Spleen (tissue), 7 donors: ENCODE results near the gene CCDC88C.

Experiments
- POLR2A ChIP-seq, 3 donors: fragments of 450-650 bp; IDR thresholded peaks; one replicate each; pipeline ENCODE4 v1.5.1; 2017; ENCODE audit warnings: antibody characterized with exemption in 3 of 3, mild to moderate bottlenecking in 1 of 3
- TF ChIP-seq, protein P1 (sequence below), 11 experiments: fragments of 200-600 bp in 7 of 11; fragments of 450-650 bp in 4 of 11; sonication (generic) in 4 of 11; IDR thresholded peaks in 8 of 11; conservative IDR thresholded peaks in 3 of 11; 1 replicate in 7 of 11; 2 replicates in 4 of 11; pipeline versions ENCODE4 v1.4.0 to v1.8.0; 2016 to 2021; ENCODE audit warnings: antibody characterized with exemption in 11 of 11, inconsistent platforms in 4 of 11, mild to moderate bottlenecking in 1 of 11
- donor health status: DM: no; HTN: no; CAD: no; lungs with moderate emphysema.
- donor health status: DM: no; HTN: no; CAD: no.
- donor health status: DM: no; HTN: no; CAD: no.

DNA sequence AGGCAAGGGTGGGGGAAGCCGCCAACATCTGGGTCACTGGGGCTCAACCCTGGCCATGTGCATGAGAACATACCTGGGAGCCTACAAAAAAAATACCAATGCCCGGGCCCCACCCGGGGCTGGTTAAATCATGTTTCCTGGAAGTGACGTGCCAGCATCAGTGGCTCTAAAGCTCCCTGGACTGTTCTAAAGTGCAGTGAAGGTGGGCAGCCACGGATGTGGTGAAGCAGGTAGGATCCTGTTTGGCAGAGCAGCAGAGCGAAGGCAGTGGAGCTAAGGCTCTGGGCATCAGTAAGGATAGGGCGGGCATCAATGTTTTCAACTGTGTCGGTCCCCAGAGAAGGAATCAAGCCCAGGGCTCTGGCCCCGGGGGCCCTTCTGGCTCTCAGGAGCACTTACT, 172.6 kb downstream of the CCDC88C start:
- TF ChIP-seq POLR2A (IDR thresholded peaks at IDR 0.05): no peak
- TF ChIP-seq, protein P1, sequence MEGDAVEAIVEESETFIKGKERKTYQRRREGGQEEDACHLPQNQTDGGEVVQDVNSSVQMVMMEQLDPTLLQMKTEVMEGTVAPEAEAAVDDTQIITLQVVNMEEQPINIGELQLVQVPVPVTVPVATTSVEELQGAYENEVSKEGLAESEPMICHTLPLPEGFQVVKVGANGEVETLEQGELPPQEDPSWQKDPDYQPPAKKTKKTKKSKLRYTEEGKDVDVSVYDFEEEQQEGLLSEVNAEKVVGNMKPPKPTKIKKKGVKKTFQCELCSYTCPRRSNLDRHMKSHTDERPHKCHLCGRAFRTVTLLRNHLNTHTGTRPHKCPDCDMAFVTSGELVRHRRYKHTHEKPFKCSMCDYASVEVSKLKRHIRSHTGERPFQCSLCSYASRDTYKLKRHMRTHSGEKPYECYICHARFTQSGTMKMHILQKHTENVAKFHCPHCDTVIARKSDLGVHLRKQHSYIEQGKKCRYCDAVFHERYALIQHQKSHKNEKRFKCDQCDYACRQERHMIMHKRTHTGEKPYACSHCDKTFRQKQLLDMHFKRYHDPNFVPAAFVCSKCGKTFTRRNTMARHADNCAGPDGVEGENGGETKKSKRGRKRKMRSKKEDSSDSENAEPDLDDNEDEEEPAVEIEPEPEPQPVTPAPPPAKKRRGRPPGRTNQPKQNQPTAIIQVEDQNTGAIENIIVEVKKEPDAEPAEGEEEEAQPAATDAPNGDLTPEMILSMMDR (IDR thresholded peaks at IDR 0.05 in 8 of 11, conservative IDR thresholded peaks at IDR 0.05 in 3 of 11): no peak
